Measurements from ENCODE around the gene SMURF1.
"Not testable (repeated sequence)": the region's sequence is repeated elsewhere in the genome, so short reads cannot be mapped to it uniquely, and the experiment has no call there.

The SMURF1 gene

GRCh38 chr7:99094401-99094800, 49.5 kb downstream of the SMURF1 start:
- no peak for DNase-seq

- no peak for DNase-seq
These were observed 51.7 kb downstream of the SMURF1 start for GRCh38 chr7:99092064-99092720.

GRCh38 chr7:99090771-99091542, 53.0 kb downstream of the SMURF1 start:
- no peak for DNase-seq

GRCh38 chr7:99089914-99090629, 53.8 kb downstream of the SMURF1 start:
- DNase-seq = no peak

GRCh38 chr7:99086944-99087343, 57.0 kb downstream of the SMURF1 start:
- DNase-seq = no peak

GRCh38 chr7:99086532-99086931, 57.4 kb downstream of the SMURF1 start:
- no peak for DNase-seq

GRCh38 chr7:99083733-99084132, 60.2 kb downstream of the SMURF1 start:
- no peak for DNase-seq

- no peak for DNase-seq
These were observed 60.7 kb downstream of the SMURF1 start for GRCh38 chr7:99083068-99083651.

- no peak for DNase-seq
These were observed 63.2 kb downstream of the SMURF1 start for GRCh38 chr7:99080679-99081078.

GRCh38 chr7:99079104-99079503, 64.8 kb downstream of the SMURF1 start:
- no peak for DNase-seq

- DNase-seq = no peak
These were observed 65.5 kb downstream of the SMURF1 start for GRCh38 chr7:99078416-99078815.

GRCh38 chr7:99076615-99077014, 67.3 kb downstream of the SMURF1 start:
- DNase-seq = no peak

- DNase-seq = no peak
These were observed 70.0 kb downstream of the SMURF1 start for GRCh38 chr7:99073839-99074446.

GRCh38 chr7:99072126-99072525, 71.8 kb downstream of the SMURF1 start:
- no peak for DNase-seq

- no peak for DNase-seq
These were observed 73.5 kb downstream of the SMURF1 start for GRCh38 chr7:99070361-99070760.

GRCh38 chr7:99061001-99061776, 82.7 kb downstream of the SMURF1 start:
- no peak for DNase-seq

- no peak for DNase-seq
These were observed 89.1 kb downstream of the SMURF1 start for GRCh38 chr7:99054781-99055180.

- no peak for DNase-seq
These were observed 92.9 kb downstream of the SMURF1 start for GRCh38 chr7:99050971-99051370.

GRCh38 chr7:99047526-99048077, 96.3 kb downstream of the SMURF1 start:
- DNase-seq = no peak

GRCh38 chr7:99046722-99047121, 97.2 kb downstream of the SMURF1 start:
- DNase-seq = no peak

GRCh38 chr7:99046262-99046661, 97.6 kb downstream of the SMURF1 start:
- not testable (repeated sequence) for DNase-seq

- DNase-seq = not testable (repeated sequence)
These were observed 99.0 kb downstream of the SMURF1 start for GRCh38 chr7:99044858-99045257.

Data from NCI-H1048 (cell line).